Endothelial cell (in vitro differentiated cells): ENCODE measurements around the gene MAGI2. TPM values are rescaled to one million over a fixed set of nuclear protein-coding genes. Genes with fewer than 3 reads are reported as not detected.
A peak's percentile ranks its signal among the peaks of the same experiment; 100 is the strongest.

Source experiments
- DNase-seq: peaks from one replicate; pipeline ENCODE4 v3.0.0; 2021; ENCODE audit warnings: low spot score
- H3K27ac Mint-ChIP-seq: one replicate; pipeline ENCODE4 v1.8.0; 2021; ENCODE audit warnings: mixed read lengths, inconsistent platforms; ENCODE audit not compliant: unreplicated experiment
- H3K27me3 Mint-ChIP-seq: one replicate; pipeline ENCODE4 v1.8.0; 2021; ENCODE audit warnings: mild to moderate bottlenecking, moderate library complexity, mixed read lengths, inconsistent platforms; ENCODE audit not compliant: unreplicated experiment
- H3K36me3 Mint-ChIP-seq: one replicate; pipeline ENCODE4 v1.8.0; 2021; ENCODE audit warnings: mild to moderate bottlenecking, low read depth, mixed read lengths, inconsistent platforms; ENCODE audit not compliant: unreplicated experiment
- H3K4me1 Mint-ChIP-seq: one replicate; pipeline ENCODE4 v1.8.0; 2021; ENCODE audit warnings: mild to moderate bottlenecking, mixed read lengths, inconsistent platforms; ENCODE audit not compliant: unreplicated experiment
- H3K4me3 Mint-ChIP-seq: one replicate; pipeline ENCODE4 v1.8.0; 2021; ENCODE audit warnings: mild to moderate bottlenecking, mixed read lengths, inconsistent platforms; ENCODE audit not compliant: unreplicated experiment
- H3K9me3 Mint-ChIP-seq: one replicate; pipeline ENCODE4 v1.8.0; 2021; ENCODE audit warnings: mixed read lengths, inconsistent platforms; ENCODE audit not compliant: unreplicated experiment
- CTCF ChIP-seq: fragments of 200-600 bp; sonication (generic); IDR thresholded peaks from one replicate; pipeline ENCODE4 v1.5.0; 2021; ENCODE audit warnings: antibody characterized with exemption; ENCODE audit not compliant: unreplicated experiment
- total RNA-seq: library from RNA; stranded (reverse); fragmentation: NEBNext Ultra II Directional; extraction: Animal tissue kit (Norgen Biotek cat#: 25700); gene quantifications from one replicate; pipeline ENCODE4 v1.2.1, GENCODE V29; 2021; ENCODE audit not compliant: unreplicated experiment

The MAGI2 gene
- total RNA-seq, 1 donor from 2014 or later: 6.3 TPM

GRCh38 chr7:78226059-78226719, 1227.3 kb downstream of the MAGI2 start:
- H3K4me1 Mint-ChIP-seq: peaks cover 4% of the 10 kb centered on the region
- no peaks in the 10 kb centered on the region for H3K36me3 Mint-ChIP-seq
- TF ChIP-seq CTCF: peak; percentile 64
- no peak overlapping the region for H3K27ac Mint-ChIP-seq
- H3K27me3 Mint-ChIP-seq: no peaks in the 10 kb centered on the region
- peak; percentile 57 for DNase-seq
- H3K4me3 Mint-ChIP-seq: no peak overlapping the region
- no peaks in the 10 kb centered on the region for H3K9me3 Mint-ChIP-seq

- H3K4me3 Mint-ChIP-seq: no peak overlapping the region
- H3K27me3 Mint-ChIP-seq: no peaks in the 10 kb centered on the region
- no peak overlapping the region for H3K27ac Mint-ChIP-seq
- H3K4me1 Mint-ChIP-seq: no peaks in the 10 kb centered on the region
- H3K9me3 Mint-ChIP-seq: no peaks in the 10 kb centered on the region
- no peaks in the 10 kb centered on the region for H3K36me3 Mint-ChIP-seq
- no peak for TF ChIP-seq CTCF
- no peak for DNase-seq
Measured at GRCh38 chr7:78225534-78225933, 1227.9 kb downstream of the MAGI2 start.

- Mint-ChIP-seq H3K4me3 (no peak overlapping the region), H3K9me3 (no peaks in the 10 kb centered on the region), H3K36me3 (no peaks in the 10 kb centered on the region), H3K27ac (no peak overlapping the region), H3K4me1 (no peaks in the 10 kb centered on the region), H3K27me3 (no peaks in the 10 kb centered on the region)
- TF ChIP-seq CTCF: no peak
- DNase-seq: no peak
Measured at GRCh38 chr7:78224923-78225322, 1228.5 kb downstream of the MAGI2 start.

GRCh38 chr7:78223598-78223997, 1229.9 kb downstream of the MAGI2 start:
- H3K4me3 Mint-ChIP-seq: no peak overlapping the region
- no peaks in the 10 kb centered on the region for H3K36me3 Mint-ChIP-seq
- H3K27ac Mint-ChIP-seq: no peak overlapping the region
- H3K27me3 Mint-ChIP-seq: no peaks in the 10 kb centered on the region
- H3K4me1 Mint-ChIP-seq: no peaks in the 10 kb centered on the region
- no peaks in the 10 kb centered on the region for H3K9me3 Mint-ChIP-seq
- TF ChIP-seq CTCF: no peak
- DNase-seq: no peak

- Mint-ChIP-seq H3K4me3 (no peak overlapping the region), H3K4me1 (no peaks in the 10 kb centered on the region), H3K27me3 (no peaks in the 10 kb centered on the region), H3K36me3 (no peaks in the 10 kb centered on the region), H3K9me3 (no peaks in the 10 kb centered on the region), H3K27ac (no peak overlapping the region)
- TF ChIP-seq CTCF: no peak
- no peak for DNase-seq
Measured at GRCh38 chr7:78222001-78222751, 1231.3 kb downstream of the MAGI2 start.
